Gastroesophageal sphincter (tissue), 3 donors: ENCODE results near the gene VMP1.

Experiments used
- CTCF ChIP-seq, 4 experiments: fragments of 200-600 bp in 2 of 4; fragments of 450-650 bp in 2 of 4; sonication (generic) in 1 of 4; IDR thresholded peaks; one replicate each; pipeline ENCODE4 v1.5.1; 2017 to 2019; ENCODE audit warnings: antibody characterized with exemption in 4 of 4, mild to moderate bottlenecking in 2 of 4, moderate library complexity in 2 of 4
- POLR2AphosphoS5 ChIP-seq: sonication (generic); formaldehyde crosslinking; IDR thresholded peaks from one replicate; pipeline ENCODE4 v1.6.1; 2017; ENCODE audit warnings: antibody characterized with exemption

GRCh38 chr17:59845595-59846393 is 138.3 kb downstream of the VMP1 start:
- TF ChIP-seq POLR2AphosphoS5 (peak; percentile 30), CTCF (IDR thresholded peaks at IDR 0.05) (no peak)
